Breast epithelium (tissue), 4 donors: ENCODE data around the gene TPSD1. TPM values are rescaled to one million over a fixed set of nuclear protein-coding genes. Genes with fewer than 3 reads are reported as not detected.

Experiments
- DNase-seq, 2 donors: peaks; one replicate each; pipeline ENCODE4 v3.0.0-alpha.2; 2019; ENCODE audit warnings: low spot score in 2 of 2
- H3K27ac ChIP-seq, 2 donors: fragments of 200-600 bp; sonication (generic) in 1 of 2; one replicate each; pipeline ENCODE4 v1.5.1; 2016 to 2019; ENCODE audit warnings: mild to moderate bottlenecking in 1 of 2
- H3K27me3 ChIP-seq, 2 donors: fragments of 200-600 bp; sonication (generic) in 1 of 2; one replicate each; pipeline versions ENCODE4 v1.5.1 to v1.6.0; 2017 to 2019; ENCODE audit warnings: control low read depth in 1 of 2, mild to moderate bottlenecking in 1 of 2
- H3K36me3 ChIP-seq: fragments of 200-600 bp; one replicate; pipeline ENCODE4 v1.5.1; 2019
- H3K4me1 ChIP-seq, 2 donors: fragments of 200-600 bp; sonication (generic); one replicate each; pipeline ENCODE4 v1.5.1; 2016 to 2019; ENCODE audit warnings: control low read depth in 1 of 2
- H3K4me3 ChIP-seq, 3 donors: fragments of 200-600 bp; sonication (generic); 1 replicate in 2 of 3; 2 replicates in 1 of 3; pipeline ENCODE4 v1.5.1; 2016 to 2019; ENCODE audit warnings: mild to moderate bottlenecking in 3 of 3, moderate library complexity in 2 of 3
- H3K9me3 ChIP-seq, 2 donors: fragments of 200-600 bp; sonication (generic) in 1 of 2; one replicate each; pipeline ENCODE4 v1.5.1; 2016 to 2019; ENCODE audit warnings: control low read depth in 1 of 2
- POLR2A ChIP-seq: fragments of 450-650 bp; IDR thresholded peaks from one replicate; pipeline ENCODE4 v1.6.1; 2016; ENCODE audit warnings: antibody characterized with exemption, mild to moderate bottlenecking, moderate library complexity
- POLR2AphosphoS5 ChIP-seq, 3 donors: sonication (generic); formaldehyde crosslinking; IDR thresholded peaks; one replicate each; pipeline ENCODE4 v1.6.1; 2017; ENCODE audit warnings: antibody characterized with exemption in 3 of 3
- intact Hi-C: fragments of 100-400 bp; cut with DNase I; formaldehyde crosslinking; loops from one replicate; pipeline ENCODE4 v1.15.1; 2023; ENCODE audit warnings: low total_unique reads
- total RNA-seq, 3 donors: library from RNA; depleted of rRNA; stranded (reverse); fragments of >200 nt; gene quantifications; one replicate each; pipeline ENCODE4 v1.1.0, GENCODE V29; 2016
- TF ChIP-seq, protein P1 (sequence below), 3 donors: fragments of 450-650 bp; IDR thresholded peaks; one replicate each; pipeline ENCODE4 v1.5.1; 2016 to 2017; ENCODE audit warnings: antibody characterized with exemption in 3 of 3, mild to moderate bottlenecking in 3 of 3, moderate library complexity in 3 of 3

The TPSD1 gene
- total RNA-seq, 3 donors from 2014 or later, result 1.6 to 5.9 (median 2.0) TPM

DNA sequence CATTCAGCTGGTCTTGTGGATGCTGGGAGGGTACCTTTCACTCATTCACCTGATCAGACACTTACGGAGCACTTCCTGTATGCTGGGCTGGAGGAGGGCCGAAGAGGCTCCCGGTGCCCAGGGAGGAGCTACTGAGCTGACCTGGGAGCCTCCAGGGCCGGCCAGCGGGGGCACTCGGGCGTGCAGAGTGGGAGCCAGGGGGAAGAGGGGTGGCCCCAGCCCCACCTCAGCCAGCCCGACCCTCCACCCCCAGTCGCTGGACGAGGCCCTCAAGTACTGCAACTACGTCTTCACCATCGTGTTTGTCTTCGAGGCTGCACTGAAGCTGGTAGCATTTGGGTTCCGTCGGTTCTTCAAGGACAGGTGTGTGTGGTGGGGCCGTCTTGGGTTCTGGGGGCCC is 41.1 kb upstream of the TPSD1 start:
- Histone ChIP-seq H3K9me3 (no peaks in the 10 kb centered on the region), H3K27me3 (peaks cover 0 to 83% of the 10 kb centered on the region in 2 donors), H3K4me1 (no peaks in the 10 kb centered on the region), H3K27ac (no peak overlapping the region), H3K36me3 (no peaks in the 10 kb centered on the region), H3K4me3 (no peak overlapping the region)
- no peak for DNase-seq
- TF ChIP-seq POLR2A (no peak), POLR2AphosphoS5 (IDR thresholded peaks at IDR 0.05) (no peak)
- TF ChIP-seq, protein P1, sequence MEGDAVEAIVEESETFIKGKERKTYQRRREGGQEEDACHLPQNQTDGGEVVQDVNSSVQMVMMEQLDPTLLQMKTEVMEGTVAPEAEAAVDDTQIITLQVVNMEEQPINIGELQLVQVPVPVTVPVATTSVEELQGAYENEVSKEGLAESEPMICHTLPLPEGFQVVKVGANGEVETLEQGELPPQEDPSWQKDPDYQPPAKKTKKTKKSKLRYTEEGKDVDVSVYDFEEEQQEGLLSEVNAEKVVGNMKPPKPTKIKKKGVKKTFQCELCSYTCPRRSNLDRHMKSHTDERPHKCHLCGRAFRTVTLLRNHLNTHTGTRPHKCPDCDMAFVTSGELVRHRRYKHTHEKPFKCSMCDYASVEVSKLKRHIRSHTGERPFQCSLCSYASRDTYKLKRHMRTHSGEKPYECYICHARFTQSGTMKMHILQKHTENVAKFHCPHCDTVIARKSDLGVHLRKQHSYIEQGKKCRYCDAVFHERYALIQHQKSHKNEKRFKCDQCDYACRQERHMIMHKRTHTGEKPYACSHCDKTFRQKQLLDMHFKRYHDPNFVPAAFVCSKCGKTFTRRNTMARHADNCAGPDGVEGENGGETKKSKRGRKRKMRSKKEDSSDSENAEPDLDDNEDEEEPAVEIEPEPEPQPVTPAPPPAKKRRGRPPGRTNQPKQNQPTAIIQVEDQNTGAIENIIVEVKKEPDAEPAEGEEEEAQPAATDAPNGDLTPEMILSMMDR (IDR thresholded peaks at IDR 0.05), result no peak
- intact Hi-C loops, result no loop called here

DNA sequence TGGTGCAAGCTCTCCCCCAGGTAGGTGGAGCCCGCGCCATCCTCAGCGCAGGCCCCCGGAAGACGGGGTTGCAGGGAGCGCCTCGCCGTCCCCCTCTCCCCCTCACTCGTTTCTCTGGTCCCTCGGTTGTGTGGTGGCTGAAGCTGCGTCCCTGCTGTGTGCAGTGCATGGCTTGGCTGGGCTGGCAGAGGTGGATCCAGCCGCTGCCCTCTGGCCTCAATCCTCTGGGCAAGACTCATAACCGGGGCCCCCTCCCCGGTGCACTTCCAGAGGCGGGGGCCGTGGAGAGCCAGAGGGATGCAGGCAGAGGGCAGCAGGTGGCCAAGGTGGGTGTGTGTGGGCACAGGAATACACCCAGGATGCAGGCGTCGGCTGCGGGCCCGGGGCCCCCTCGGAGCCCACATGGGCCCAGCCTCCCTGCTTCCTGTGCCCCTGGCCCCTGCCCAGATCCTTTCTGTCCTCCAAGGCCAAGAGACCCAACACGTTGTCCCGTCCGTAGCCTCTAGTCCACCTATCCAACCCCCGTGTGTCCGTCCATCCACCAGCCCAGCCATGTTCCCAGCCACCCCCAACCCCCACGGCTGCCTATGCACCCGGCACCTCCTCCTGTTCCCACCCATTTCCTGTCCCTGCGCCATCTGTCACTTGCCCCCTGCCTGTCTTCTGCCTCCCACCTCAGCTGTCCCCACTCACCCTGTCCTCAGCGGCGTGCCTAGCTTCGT is 40.1 kb upstream of the TPSD1 start:
- H3K27ac ChIP-seq, result no peak overlapping the region
- intact Hi-C loops, result no loop called here
- no peaks in the 10 kb centered on the region for H3K36me3 ChIP-seq
- peaks cover 0 to 85% of the 10 kb centered on the region in 2 donors for H3K27me3 ChIP-seq
- H3K4me3 ChIP-seq, result no peak overlapping the region
- DNase-seq, result no peak
- TF ChIP-seq, protein P1 (IDR thresholded peaks at IDR 0.05), result no peak
- TF ChIP-seq POLR2AphosphoS5 (IDR thresholded peaks at IDR 0.05) (no peak), POLR2A (no peak)
- H3K9me3 ChIP-seq, result no peaks in the 10 kb centered on the region
- no peaks in the 10 kb centered on the region for H3K4me1 ChIP-seq

DNA sequence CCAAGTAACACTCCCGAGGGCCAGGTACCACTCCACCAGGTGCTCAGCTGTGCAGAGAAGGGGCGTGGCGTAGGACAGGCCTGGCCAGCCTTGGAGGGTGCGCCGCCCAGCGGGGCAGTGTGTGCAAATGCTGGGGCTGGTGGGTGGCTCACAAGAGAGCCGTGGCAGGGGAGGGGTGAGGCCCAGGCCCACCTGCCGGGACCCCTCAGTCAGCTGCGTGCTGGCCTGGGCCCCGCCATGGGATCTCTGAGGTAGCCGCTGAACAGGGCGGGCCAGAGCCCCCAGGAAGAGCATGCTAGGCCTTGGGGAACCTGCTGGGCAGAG is 39.6 kb upstream of the TPSD1 start:
- intact Hi-C loops, result no loop called here
- Histone ChIP-seq H3K36me3 (no peaks in the 10 kb centered on the region), H3K9me3 (no peaks in the 10 kb centered on the region), H3K4me1 (no peaks in the 10 kb centered on the region), H3K27ac (no peak overlapping the region), H3K27me3 (peaks cover 0 to 84% of the 10 kb centered on the region in 2 donors), H3K4me3 (no peak overlapping the region)
- TF ChIP-seq POLR2A, result no peak
- TF ChIP-seq, protein P1 (IDR thresholded peaks at IDR 0.05), result no peak
- TF ChIP-seq POLR2AphosphoS5 (IDR thresholded peaks at IDR 0.05), result no peak
- no peak for DNase-seq

DNA sequence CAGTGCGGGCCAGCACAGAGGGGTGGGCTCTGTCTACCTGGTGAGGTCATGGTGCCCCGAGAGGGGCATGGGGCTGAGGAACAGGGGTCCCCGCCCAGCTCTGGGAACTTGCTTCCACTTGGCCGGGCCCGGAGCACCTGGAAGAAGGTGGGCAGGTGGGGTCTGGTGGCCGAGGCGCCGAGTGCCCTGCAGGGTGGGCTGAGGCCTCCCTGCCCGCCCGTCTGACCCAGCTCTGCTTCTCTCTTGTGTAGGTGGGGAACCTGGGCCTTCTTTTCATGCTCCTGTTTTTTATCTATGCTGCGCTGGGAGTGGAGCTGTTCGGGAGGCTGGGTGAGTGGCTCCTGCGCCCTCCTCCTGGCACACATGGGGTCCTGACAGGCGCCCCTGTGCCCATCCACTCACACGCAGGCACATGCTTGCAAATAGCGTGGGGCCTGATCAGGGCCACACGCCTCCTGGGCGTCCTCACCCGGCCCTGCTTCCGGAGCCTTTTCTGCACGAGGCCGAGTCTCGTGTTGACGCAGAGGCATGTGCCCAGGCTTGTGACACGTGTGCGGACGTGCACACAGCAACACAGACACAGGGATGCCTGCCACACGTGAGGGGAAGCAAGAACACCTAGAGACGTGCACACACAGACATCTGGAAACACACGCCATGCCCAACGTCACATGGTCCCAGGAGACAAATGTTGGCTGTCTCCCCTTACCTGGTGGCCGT is 39.0 kb upstream of the TPSD1 start:
- no peak overlapping the region for H3K27ac ChIP-seq
- no peak for DNase-seq
- intact Hi-C loops, result no loop called here
- no peaks in the 10 kb centered on the region for H3K36me3 ChIP-seq
- no peaks in the 10 kb centered on the region for H3K9me3 ChIP-seq
- TF ChIP-seq POLR2AphosphoS5 (IDR thresholded peaks at IDR 0.05) (no peak), POLR2A (no peak)
- TF ChIP-seq, protein P1 (IDR thresholded peaks at IDR 0.05), result no peak
- H3K27me3 ChIP-seq, result peaks cover 0 to 81% of the 10 kb centered on the region in 2 donors
- no peak overlapping the region for H3K4me3 ChIP-seq
- no peaks in the 10 kb centered on the region for H3K4me1 ChIP-seq

DNA sequence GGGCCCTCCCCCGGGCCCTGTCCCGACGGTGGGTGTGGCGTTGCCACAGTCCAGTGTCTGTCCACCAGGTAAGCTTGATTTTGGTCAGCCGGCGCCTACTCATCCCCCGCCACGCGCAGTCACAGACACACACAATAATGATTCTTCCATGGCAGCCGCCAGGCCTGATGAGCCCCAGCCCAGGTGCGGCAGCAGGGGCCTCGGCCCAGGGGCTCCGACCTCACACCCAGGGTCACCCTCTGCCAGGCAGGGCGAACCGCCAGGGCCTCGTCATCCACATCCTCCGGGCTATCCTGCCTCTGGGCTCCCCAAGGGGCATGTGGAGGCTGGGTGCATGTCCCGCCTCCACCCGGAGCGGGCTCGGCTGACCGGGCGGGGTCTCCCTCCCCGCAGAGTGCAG is 38.3 kb upstream of the TPSD1 start:
- H3K27me3 ChIP-seq, result peaks cover 0 to 81% of the 10 kb centered on the region in 2 donors
- TF ChIP-seq POLR2A, result no peak
- TF ChIP-seq, protein P1 (IDR thresholded peaks at IDR 0.05), result no peak
- TF ChIP-seq POLR2AphosphoS5 (IDR thresholded peaks at IDR 0.05), result no peak
- H3K27ac ChIP-seq, result no peak overlapping the region
- H3K36me3 ChIP-seq, result no peaks in the 10 kb centered on the region
- no peak overlapping the region for H3K4me3 ChIP-seq
- intact Hi-C loops, result no loop called here
- H3K9me3 ChIP-seq, result no peaks in the 10 kb centered on the region
- H3K4me1 ChIP-seq, result no peaks in the 10 kb centered on the region
- DNase-seq, result no peak
